RPMI7951 (cell line): Measurements from ENCODE around the gene IRX3. TPM values are rescaled to one million over a fixed set of nuclear protein-coding genes. Genes with fewer than 3 reads are reported as not detected.
"Not testable (repeated sequence)": the region's sequence is repeated elsewhere in the genome, so short reads cannot be mapped to it uniquely, and the experiment has no call there.

Source experiments
- DNase-seq: peaks from one replicate; pipeline ENCODE4 v3.0.0-alpha.2; 2012; ENCODE audit warnings: low read depth
- total RNA-seq: library from RNA; depleted of rRNA; stranded (reverse); fragments of >200 nt; shearing (Covaris generic); gene quantifications from 2 replicates; pipeline ENCODE4 v1.2.3, GENCODE V29; 2014

IRX3 gene
- total RNA-seq, 1 experiment from 2014 or later: 7.7 TPM

- no peak for DNase-seq
These were observed 10.6 kb downstream of the IRX3 start for GRCh38 chr16:54275956-54276355.

DNA sequence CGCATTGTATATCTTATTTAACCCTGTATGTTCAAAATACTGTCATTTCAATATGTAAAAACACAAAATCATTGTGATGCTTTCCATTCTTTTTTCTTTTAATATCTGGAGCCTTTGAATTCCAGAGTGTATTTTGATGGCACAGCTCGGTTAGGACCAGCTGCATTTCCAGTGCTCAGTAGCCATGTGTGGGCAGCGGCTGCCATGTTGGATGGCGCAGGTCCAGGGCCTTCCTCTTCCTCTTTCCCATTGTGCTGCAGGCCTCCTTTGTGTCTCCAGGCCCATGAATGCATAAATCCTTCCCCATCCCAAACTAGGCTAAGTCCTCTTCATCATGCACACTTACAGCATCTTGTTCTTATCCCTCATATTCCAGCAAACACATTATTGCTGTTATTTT is 13.0 kb downstream of the IRX3 start:
- no peak for DNase-seq

GRCh38 chr16:54270711-54271110 is 15.9 kb downstream of the IRX3 start:
- DNase-seq: no peak

DNA sequence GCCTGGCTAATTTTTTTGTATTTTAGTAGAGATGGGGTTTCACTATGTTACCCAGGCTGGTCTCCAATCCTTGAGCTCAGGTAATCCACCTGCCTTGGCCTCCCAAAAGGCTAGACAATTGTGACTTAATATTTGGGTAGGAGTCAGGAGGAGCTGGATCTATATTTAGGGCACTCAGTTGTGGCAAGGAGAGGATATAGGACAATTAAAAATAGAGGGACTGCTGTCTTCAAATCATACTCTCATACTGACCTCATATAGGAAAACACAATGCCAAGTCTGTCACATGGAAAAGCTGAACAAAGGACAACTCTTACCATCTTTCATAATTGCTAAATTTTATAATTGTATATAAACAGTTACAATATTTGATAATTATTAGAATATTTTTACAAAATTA is 17.1 kb downstream of the IRX3 start:
- DNase-seq: no peak

- no peak for DNase-seq
These were observed 17.8 kb downstream of the IRX3 start for GRCh38 chr16:54268766-54269165.

DNA sequence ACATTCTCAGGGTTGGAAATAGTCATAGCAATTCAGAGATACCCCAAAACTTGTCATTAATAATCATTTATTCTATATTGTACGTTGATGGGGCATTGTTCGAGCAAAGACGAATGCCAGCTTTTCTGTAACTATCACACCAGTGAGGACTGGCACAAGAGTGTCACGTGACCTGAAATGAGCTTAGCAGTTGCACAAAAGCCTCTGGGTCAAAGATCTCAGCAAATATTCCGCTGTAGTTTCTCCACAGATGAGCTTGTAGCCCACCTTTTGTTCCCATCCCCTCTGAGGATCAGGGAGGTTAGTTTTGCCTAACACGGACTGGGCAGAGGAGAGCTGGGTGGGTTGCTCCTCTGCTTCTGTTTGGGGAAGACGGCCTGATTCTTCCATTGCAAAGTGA is 18.2 kb downstream of the IRX3 start:
- DNase-seq: no peak

- DNase-seq: no peak
These were observed 20.1 kb downstream of the IRX3 start for GRCh38 chr16:54266363-54266955.

GRCh38 chr16:54265575-54266107 is 20.9 kb downstream of the IRX3 start:
- DNase-seq: peak; percentile 54

- no peak for DNase-seq
These were observed 33.5 kb downstream of the IRX3 start for GRCh38 chr16:54253118-54253517.

- no peak for DNase-seq
These were observed 37.5 kb downstream of the IRX3 start for GRCh38 chr16:54248863-54249710.

DNA sequence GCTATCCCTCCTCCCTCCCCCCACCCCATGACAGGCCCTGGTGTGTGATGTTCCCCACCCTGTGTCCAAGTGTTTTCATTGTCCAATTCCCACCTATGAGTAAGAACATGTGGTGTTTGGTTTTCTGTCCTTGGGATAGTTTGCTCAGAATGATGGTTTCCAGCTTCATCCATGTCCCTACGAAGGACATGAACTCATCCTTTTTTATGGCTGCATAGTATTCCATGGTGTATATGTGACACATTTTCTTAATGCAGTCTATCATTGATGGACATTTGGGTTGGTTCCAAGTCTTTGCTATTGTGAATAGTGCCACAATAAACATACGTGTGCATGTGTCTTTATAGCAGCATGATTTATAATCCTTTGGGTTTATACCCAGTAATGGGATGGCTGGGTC is 38.9 kb downstream of the IRX3 start:
- DNase-seq: not testable (repeated sequence)

DNA sequence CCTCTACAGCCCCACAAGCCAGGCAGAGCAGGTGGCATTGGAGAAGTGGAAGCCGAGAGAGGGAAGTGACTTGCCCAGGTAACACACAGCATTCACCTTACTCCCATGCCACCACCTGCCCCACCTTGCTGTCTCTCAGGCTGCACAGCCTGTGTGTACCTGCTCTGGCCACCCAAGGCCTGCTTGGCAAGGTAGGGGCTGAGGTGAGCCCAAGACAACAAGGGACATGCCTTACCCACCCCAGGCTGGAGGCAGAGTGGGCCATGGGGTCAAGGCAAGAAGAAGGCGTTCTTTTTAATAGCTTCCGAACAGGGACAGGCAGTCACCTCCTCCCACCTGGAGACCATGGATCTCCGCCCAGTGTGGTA is 40.1 kb downstream of the IRX3 start:
- no peak for DNase-seq

DNA sequence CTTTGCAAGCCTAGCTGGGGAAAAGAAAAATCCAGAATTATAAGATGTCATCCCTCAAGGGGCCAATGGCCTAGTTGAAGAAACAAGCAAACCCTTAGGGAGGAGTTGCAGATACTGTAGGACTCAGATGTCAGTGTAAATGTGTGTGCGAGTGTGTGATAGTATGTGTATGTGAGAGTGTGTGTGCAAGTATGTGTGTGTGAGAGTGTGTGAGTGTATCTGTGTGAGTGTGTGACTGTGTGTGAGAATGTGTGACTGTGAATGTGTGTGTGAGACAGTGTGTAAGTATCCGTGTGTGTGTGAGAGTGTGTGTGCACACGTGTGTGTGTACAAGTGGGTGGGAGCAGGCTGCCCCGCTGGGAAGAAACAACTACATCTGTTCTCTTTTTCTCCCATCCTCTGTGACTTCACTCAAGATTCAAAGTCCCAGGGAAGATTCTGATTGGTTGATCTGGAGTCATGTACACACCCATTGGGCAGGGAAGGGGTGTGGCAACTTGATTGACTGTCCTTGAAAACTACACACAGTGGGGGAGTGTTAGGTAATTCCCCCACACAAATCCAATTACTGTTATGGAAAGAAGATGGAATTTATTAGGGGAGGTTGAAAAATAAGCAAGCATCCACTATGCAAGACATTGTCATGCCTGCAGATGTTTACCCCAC is 40.7 kb downstream of the IRX3 start:
- DNase-seq: no peak

GRCh38 chr16:54244061-54244886 is 42.3 kb downstream of the IRX3 start:
- no peak for DNase-seq

DNA sequence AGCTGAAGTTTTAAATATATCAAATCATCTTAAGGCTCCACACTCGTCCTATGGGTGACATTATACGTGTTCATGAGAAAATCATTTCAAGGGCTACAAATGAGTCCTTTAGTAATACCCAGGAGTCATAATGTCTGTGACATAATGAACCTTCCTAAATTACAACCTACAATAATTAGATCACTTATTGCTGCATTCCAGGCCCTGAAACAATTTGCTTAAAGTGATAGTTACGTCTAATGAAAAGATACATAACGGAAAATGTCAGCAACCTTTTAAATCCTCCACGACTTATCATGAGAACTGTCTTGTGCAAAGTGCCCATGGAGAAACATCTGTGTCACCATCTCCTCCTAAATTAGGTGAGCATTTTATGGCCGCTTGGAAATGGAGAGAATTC is 43.4 kb downstream of the IRX3 start:
- DNase-seq: no peak

DNA sequence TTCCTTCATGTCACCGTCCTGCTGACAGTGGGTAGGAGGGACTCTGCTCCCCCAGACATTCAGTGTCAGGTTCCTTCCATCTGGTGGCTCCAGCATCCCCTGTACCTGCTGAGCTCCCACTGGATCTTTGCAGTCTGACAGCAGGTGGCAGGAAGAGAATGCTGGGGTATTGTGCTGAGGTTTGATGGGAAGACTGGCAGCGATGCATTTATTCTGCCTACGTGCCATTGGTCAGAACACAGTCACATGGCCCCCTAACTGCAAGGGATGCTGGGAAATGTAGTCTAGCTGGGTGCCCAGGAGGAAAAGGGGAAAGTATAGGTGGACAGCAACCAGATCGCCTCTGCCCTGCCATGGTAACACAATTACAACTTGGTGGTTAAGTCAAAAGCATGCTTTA is 44.4 kb downstream of the IRX3 start:
- peak; percentile 47 for DNase-seq

DNA sequence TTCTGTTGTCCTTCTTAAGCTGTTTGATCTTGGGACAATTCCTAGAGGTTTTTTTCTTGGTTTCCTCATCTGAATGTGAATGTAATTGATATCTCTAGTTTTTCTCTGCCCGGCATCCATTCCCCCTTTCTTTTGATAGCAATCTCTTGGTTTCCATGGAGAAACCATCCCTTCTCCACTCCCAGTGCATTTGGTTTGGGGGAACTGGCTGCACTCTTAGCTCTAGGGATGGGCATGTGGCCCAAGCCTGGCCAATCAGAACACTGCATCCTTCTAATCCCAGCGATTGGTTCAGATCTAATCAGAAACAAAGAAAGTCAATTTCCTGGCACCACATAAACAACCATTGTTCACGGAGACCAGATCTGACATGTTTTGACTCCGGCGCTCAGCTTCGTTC is 45.1 kb downstream of the IRX3 start:
- DNase-seq: no peak

- no peak for DNase-seq
These were observed 46.1 kb downstream of the IRX3 start for GRCh38 chr16:54240271-54241129.

GRCh38 chr16:54239456-54239855 is 47.1 kb downstream of the IRX3 start:
- DNase-seq: no peak

DNA sequence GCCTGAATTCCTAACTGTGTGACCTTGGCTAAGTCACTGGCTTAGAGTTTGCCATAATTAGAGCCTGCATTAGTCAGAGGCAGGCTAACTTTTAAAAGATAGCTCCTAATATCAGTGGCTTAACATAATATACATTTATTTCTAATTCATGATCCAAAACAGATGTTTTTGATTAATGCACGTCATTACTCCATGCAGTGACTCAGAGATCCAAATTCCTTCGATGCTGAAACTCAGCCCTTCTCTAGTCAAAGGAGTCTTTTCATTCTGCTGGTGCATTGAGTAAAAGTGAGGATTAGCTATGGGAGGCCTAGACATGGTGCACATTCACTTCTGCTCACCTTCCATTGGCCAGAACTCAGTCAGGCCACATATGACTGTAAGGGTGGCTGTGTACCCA is 49.8 kb downstream of the IRX3 start:
- DNase-seq: peak; percentile 65

DNA sequence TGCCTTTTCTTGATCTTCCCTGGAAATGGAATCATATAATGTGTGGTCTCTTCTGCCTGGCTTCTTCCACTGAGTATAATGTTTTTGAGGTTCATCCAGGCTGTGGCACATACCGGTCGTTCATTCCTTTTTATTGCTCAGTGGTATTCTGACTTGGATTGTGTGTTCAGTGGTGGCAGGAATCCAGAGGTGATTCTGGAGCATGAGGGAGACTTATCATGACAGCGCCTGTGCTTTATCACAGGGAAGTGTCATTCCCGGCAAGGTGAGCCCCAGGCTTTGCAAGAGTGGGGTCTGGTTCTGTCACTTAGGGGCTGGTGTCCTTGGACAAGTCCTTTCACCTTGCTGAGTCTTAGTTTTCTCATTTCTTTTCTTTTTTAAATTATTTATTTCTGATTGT is 53.0 kb downstream of the IRX3 start:
- no peak for DNase-seq
